HG03565 (cell line): Measurements from ENCODE around the gene ITPK1.
"Not testable (repeated sequence)": the region's sequence is repeated elsewhere in the genome, so short reads cannot be mapped to it uniquely, and the experiment has no call there.

Experiments used
- ATAC-seq: cut with Tn5 transposase; IDR thresholded peaks from one replicate; pipeline ENCODE4 v1.9.1; 2021; ENCODE audit warnings: mild to moderate bottlenecking, moderate library complexity; ENCODE audit not compliant: unreplicated experiment

The ITPK1 gene

GRCh38 chr14:93062890-93063289, 52.8 kb downstream of the ITPK1 start:
- ATAC-seq = no peak

DNA sequence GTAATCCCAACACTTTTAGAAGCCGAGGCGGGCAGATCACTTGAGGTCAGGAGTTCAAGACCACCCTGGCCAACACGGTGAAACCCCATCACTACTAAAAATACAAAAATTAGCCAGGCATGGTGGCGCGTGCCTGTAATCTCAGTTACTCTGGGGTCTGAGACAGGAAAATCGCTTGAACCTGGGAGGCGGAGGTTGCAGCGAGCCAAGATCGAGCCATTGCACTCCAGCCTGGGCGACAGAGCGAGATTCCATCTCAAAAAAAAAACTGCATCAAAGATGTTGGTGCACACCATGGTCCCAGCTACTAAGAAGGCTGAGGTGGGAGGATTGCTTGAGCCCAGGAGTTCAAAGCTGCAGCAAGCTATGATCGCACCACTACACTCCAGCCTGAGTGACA, 53.7 kb downstream of the ITPK1 start:
- ATAC-seq = not testable (repeated sequence)

- no peak for ATAC-seq
Observed at GRCh38 chr14:93061380-93062012, 54.2 kb downstream of the ITPK1 start.

- no peak for ATAC-seq
Observed at GRCh38 chr14:93060841-93061240, 54.9 kb downstream of the ITPK1 start.

GRCh38 chr14:93059917-93060545, 55.7 kb downstream of the ITPK1 start:
- no peak for ATAC-seq

DNA sequence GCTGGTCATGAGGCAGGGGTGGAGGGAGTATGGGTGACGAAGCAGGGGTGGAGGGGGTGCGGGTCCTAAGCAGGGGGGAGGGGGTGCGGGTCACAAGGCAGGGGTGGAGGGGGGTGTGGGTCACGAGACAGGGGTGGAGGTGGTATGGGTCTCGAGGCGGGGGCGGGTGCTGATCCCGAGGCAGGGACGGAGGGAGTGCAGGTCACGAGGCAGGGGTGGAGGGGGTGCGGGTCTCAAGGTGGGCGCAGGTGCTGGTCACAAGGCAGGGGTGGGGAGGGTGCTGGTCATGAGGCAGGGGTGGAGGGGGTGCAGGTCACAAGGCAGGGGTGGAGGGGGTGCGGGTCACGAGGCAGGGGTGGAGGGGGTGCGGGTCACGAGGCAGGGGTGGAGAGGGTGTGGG, 56.5 kb downstream of the ITPK1 start:
- ATAC-seq = no peak

DNA sequence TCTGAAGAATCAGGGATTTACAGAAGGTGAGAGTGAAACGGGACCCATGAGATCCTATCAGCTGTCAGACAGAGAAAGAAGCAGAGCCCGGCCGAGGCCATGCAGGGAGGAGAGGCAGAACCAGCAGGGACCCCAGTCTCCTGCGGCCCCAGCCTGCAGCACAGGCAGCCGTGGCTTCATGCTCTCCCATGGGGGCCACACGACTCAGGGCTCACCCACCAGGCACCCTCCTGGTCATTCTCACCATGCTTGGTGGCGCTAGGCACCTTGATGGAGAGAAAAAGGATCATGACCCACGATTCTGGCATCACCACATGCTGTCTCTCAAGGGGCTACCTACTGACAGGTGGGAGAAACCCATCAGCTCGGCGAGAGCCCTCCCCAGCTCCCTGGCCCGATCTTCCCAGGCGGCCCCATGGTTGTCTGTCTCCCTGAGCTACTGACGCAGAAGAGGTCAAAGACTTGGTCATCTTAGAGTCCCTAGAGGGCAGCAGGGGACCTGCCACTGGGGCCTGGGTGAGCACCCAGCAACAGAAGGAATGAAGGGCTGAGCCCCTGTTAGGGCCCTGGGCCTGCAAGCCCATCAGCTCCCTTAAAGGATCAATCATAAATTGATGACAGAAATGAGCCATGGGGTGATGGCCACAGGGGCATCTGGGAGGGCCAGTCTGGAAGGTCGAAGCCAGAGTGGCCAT, 58.0 kb downstream of the ITPK1 start:
- no peak for ATAC-seq

DNA sequence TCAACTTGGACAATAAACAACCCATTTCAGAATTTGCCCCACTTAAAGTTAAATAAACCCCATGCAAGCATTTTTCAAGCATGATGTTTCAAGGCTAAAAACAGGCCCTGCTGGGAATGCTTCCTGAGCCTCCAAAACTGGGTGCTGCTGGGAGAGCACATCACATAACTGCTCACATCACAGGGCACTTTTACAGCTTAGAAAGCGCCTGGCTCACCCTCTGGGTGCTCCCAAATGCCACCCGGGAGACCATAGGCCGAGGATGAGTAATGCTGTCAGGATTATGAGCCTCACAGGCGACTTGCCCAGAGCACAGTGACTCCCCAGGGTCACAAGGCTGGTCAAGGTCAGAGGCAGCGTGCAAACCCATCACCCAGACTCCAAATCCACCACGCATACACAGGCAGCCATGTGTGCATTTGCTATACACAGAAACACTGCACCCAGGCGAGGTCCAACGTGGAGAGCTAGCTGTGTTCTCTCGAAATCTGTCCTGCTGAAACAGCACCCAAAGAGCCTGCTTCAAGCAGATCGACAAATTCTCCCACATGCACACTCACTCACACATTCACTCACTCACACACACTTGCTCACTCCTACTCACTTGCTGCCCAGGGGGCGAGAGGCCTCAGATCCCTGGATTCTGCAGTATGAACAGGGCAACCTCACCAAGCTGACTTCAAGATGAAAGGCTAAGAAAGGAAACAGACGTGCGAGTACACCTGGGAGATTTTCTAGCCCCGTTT, 58.7 kb downstream of the ITPK1 start:
- no peak for ATAC-seq

GRCh38 chr14:93056166-93056839, 59.4 kb downstream of the ITPK1 start:
- no peak for ATAC-seq

- no peak for ATAC-seq
Observed at GRCh38 chr14:93055651-93056115, 60.0 kb downstream of the ITPK1 start.

DNA sequence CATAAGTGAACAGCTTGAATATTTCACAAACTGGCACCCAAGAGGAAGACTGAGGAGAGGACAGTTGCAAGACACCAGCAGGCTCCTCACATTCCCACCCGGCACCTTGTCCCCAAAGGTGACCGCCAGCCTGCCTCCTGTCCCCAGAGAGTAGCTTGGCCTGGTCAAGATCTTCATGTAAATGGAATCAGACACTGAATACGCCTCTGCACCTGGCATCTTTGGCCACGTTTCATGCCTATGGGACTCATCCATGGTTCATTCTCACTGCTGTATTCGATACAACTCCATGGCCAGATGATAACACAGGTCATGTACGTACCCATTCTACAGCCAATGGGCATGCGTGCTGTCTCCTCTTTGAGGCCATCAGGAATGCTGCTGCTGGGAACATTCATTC, 60.8 kb downstream of the ITPK1 start:
- ATAC-seq = no peak

GRCh38 chr14:93054006-93054405, 61.7 kb downstream of the ITPK1 start:
- ATAC-seq = no peak

DNA sequence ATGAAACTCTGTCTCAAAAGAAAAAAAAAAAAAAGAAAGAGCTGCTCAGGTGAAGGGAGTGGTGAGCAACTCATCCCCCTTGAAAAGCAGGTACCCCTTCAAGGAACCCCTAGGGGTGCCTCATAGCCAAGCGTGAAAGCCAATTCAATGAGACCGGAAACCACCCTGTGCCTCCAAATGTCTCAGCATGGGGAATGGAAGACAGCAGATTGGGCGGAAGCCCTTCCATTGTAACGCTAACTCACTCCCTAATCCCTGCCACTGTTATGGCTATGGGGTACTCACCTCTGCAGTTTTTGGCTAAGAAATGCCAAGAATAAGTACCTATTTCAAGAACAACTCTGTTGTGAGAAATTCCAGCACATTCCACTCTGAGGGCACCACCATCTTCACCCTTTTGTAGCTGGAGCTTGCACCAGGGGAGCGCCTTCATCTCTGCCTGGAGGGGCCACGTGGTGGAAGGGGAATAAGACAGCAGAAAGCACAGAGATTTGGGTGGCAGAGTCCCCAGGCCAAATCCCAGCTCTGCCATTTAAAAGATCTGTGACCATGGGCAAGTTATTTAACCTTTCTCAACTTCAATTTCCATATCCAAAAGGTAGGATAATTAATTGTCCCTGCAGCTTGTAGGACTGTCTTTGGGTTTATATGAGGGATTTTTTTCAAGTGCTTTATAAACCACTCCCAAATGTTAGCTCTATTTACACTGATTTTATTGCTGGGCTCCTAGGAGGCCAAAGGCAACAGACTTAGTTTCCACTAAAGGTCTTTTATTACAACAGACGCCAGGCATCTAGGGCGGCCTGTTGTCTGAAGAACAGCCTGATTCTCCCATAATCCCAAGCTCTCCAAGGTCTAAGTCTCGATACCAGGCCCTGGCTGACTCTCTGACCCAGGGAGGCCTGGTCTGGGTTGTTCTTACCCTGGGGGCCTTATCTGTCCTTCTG, 63.9 kb downstream of the ITPK1 start:
- no peak for ATAC-seq

- no peak for ATAC-seq
Observed at GRCh38 chr14:93050761-93051160, 65.0 kb downstream of the ITPK1 start.

GRCh38 chr14:93049867-93050331, 65.8 kb downstream of the ITPK1 start:
- no peak for ATAC-seq

- no peak for ATAC-seq
Observed at GRCh38 chr14:93049315-93049714, 66.4 kb downstream of the ITPK1 start.

GRCh38 chr14:93048843-93049242, 66.9 kb downstream of the ITPK1 start:
- no peak for ATAC-seq

DNA sequence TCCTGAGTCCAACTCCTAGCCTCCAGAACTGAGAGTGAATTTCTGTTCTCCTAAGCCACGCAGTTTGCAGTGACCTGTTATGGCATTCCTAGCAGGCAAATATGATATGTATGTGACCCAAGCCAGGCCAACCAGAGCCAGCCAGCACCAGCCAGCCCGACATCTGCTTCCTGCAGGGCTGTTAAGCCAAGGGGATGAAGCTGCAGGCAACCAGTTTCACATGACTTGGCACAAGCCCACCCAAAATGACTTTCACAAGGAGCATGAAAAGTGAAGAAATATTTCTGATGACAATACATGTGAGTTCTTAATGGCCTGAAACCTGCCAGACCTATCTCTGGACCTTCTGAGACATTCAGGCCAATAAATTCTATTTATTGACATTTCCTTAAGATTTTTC, 68.1 kb downstream of the ITPK1 start:
- no peak for ATAC-seq

DNA sequence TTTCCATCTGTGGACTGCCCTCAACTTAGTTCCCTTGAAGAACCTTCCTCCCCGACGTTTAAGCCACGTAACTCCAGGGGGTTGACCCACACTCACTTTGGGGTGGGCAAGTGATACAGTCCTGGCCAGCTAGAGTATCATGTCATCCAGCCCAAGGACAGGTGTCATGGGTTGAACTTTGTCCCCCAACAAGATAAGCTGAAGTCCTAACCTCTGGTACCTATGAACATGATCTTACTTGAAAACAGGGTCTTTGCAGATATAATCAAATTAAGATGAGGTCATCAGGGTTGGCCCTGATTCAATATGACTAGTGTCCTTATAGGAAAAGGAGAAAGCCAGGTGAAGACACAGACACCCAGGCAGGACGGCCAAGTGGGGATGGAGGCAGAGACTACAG, 68.6 kb downstream of the ITPK1 start:
- no peak for ATAC-seq

GRCh38 chr14:93046705-93047050, 69.0 kb downstream of the ITPK1 start:
- no peak for ATAC-seq
